Stimulated activated CD4-positive, alpha-beta T cell treated with anti-CD3 and anti-CD28 coated beads, Interleukin-12 subunit alpha, Interleukin-12 subunit beta, amount 100 ng/mL, for 24 hours (primary cell): ENCODE results near the gene CATSPER2.
"Not testable (repeated sequence)": the region's sequence is repeated elsewhere in the genome, so short reads cannot be mapped to it uniquely, and the experiment has no call there.

Experiments
- DNase-seq, 2 experiments: peaks; one replicate each; pipeline ENCODE4 v3.0.0-alpha.2; 2020; ENCODE audit warnings: low read depth in 2 of 2

Gene CATSPER2

DNA sequence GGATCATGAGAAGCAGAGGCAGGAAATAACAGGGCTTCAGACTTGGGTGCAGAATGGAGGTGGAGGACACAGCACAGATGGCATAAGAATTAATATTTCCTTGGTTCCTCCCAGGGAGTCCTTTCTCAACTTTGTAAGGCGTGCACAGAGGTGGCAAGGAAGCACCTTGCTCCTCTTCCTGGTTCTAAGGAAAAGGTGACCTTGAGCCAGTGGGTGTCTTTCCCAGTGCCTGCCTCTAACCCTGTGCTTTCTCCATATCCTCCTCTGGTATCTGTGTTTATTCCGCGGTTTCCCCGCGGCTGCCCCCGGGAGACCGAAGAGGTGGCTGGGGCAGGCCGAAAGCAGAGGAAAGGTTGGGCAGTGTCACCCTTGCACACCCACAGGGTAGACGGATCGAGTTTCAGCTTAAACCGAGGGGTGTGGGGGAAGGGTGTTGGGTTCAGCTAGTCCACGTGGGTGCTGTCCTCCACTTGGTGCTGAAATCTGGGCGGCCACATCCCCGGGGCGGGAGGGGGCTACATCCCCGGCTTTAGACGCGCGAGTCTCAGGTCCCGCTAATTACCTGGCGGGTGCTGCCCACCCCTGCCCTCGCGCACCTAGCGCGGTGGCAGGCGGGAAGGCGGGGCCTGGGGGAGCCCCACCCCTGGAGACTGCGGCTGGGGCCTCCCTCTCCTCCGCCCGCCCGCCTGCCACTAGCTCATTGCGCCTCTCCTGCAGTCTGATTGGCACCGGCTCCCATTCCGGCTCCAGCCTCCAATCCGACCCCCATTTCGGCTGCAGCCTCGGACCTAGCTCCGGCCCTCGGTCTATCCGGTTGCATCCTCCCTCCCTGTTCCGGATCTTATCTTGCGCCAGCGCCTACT, 55.1 kb downstream of the CATSPER2 start, which contains the start of gene CKMT1B:
CKMT1B (plus strand) TSS at position 700 of the 863 bp plus-strand sequence. CDS start 192 bp downstream, outside the sequence.
- not testable (repeated sequence) for DNase-seq

DNA sequence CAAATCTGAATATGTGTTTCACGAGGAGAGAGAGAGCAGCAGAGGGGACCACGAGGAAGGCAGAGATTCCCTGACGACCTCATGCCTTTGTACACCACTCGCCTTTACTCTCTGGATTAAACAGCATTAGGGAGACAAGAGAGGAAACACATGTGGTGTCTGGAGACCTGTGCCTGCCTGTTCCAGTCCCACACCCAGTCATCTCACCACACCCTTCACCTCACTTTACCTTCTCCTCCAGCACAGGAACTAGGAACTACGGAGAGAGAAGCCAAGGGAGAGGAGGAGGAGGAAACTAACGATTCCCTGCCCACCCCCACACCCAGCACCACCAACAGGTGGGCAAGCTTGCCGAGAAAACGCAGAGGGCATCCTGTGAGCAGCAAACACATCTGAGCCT, 55.8 kb downstream of the CATSPER2 start:
- not testable (repeated sequence) for DNase-seq

- not testable (repeated sequence) for DNase-seq
These were observed 58.7 kb downstream of the CATSPER2 start, which contains the start of gene PPIP5K1 for GRCh38 chr15:43589778-43590466. TSS of gene PPIP5K1 (minus strand) at chr15:43590208. CDS start at chr15:43584504, 5,704 bp downstream.
